HG02973 (cell line): ENCODE measurements around the gene HOXC11.

ENCODE experiments used
- ATAC-seq: cut with Tn5 transposase; IDR thresholded peaks from one replicate; pipeline ENCODE4 v1.9.1; 2021; ENCODE audit warnings: moderate library complexity; ENCODE audit not compliant: unreplicated experiment

Gene HOXC11

GRCh38 chr12:53983568-53983949 is 10.6 kb downstream of the HOXC11 start:
- ATAC-seq = no peak

GRCh38 chr12:53983950-53984572 is 11.1 kb downstream of the HOXC11 start:
- no peak for ATAC-seq

- ATAC-seq = no peak
These were observed 12.2 kb downstream of the HOXC11 start, which contains the start of gene HOXC10 for GRCh38 chr12:53984901-53985691. TSS of gene HOXC10 (plus strand) at chr12:53985146. CDS start at chr12:53985260, 114 bp downstream.

GRCh38 chr12:53985692-53985993 is 12.7 kb downstream of the HOXC11 start:
- ATAC-seq = no peak

- no peak for ATAC-seq
These were observed 13.2 kb downstream of the HOXC11 start for GRCh38 chr12:53985994-53986685.

GRCh38 chr12:53986686-53987483 is 14.0 kb downstream of the HOXC11 start:
- no peak for ATAC-seq

- no peak for ATAC-seq
These were observed 14.9 kb downstream of the HOXC11 start for GRCh38 chr12:53987787-53988230.

GRCh38 chr12:53988541-53989226 is 15.8 kb downstream of the HOXC11 start:
- no peak for ATAC-seq

GRCh38 chr12:53989227-53990113 is 16.5 kb downstream of the HOXC11 start:
- no peak for ATAC-seq

- ATAC-seq = no peak
These were observed 17.6 kb downstream of the HOXC11 start for GRCh38 chr12:53990311-53991076.

GRCh38 chr12:53991077-53991460 is 18.1 kb downstream of the HOXC11 start:
- no peak for ATAC-seq

- no peak for ATAC-seq
These were observed 19.5 kb downstream of the HOXC11 start for GRCh38 chr12:53992377-53992889.

- no peak for ATAC-seq
These were observed 20.5 kb downstream of the HOXC11 start for GRCh38 chr12:53993162-53994008.

- no peak for ATAC-seq
These were observed 21.0 kb downstream of the HOXC11 start for GRCh38 chr12:53994009-53994263.

GRCh38 chr12:53994264-53995001 is 21.5 kb downstream of the HOXC11 start:
- ATAC-seq = no peak

- ATAC-seq = no peak
These were observed 22.1 kb downstream of the HOXC11 start for GRCh38 chr12:53995002-53995377.
